OCI-LY7 (cell line): ENCODE measurements around the gene THBS4. TPM values are rescaled to one million over a fixed set of nuclear protein-coding genes. Genes with fewer than 3 reads are reported as not detected.

ENCODE experiments used
- BruUV-seq: library from RNA; stranded (reverse); fragments of 400-500 nt; replicated peaks from 2 replicates; lab custom pipeline; 2021; lab: Mats Ljungman, UMichigan
- CTCF ChIA-PET: fragments of 300-600 bp; sonication (Branson Sonifier 250); formaldehyde crosslinking; loops from one replicate; lab custom pipeline; 2022; ENCODE audit warnings: antibody characterized with exemption; ENCODE audit not compliant: unreplicated experiment; lab: Charles Lee
- POLR2A ChIA-PET: fragments of 300-600 bp; sonication (Branson Sonifier 250); formaldehyde crosslinking; loops from one replicate; lab custom pipeline; 2022; ENCODE audit warnings: antibody characterized with exemption; lab: Charles Lee
- DNase-seq: peaks from one replicate; pipeline ENCODE4 v3.0.0-alpha.2; 2015; ENCODE audit warnings: low spot score
- H2AFZ ChIP-seq: fragments of 200-600 bp; sonication (generic), shearing (Covaris generic); 2 replicates; pipeline ENCODE4 v1.6.1; 2014; ENCODE audit warnings: mild to moderate bottlenecking, antibody characterized with exemption, low read length, moderate library complexity
- H3K27ac ChIP-seq: fragments of 200-600 bp; sonication (generic); 2 replicates; pipeline ENCODE4 v1.5.1; 2014; ENCODE audit warnings: mixed run types, low read depth, mild to moderate bottlenecking, moderate library complexity, low read length, inconsistent platforms; ENCODE audit not compliant: poor library complexity, severe bottlenecking
- H3K36me3 ChIP-seq: fragments of 200-600 bp; sonication (generic); 2 replicates; pipeline ENCODE4 v1.6.1; 2014; ENCODE audit warnings: mild to moderate bottlenecking, antibody characterized with exemption, low read length, moderate library complexity, mixed read lengths; ENCODE audit not compliant: insufficient read depth
- H3K4me1 ChIP-seq: fragments of 200-600 bp; sonication (generic); 2 replicates; pipeline ENCODE4 v1.5.1; 2014; ENCODE audit warnings: mild to moderate bottlenecking, low read length; ENCODE audit not compliant: insufficient read depth, poor library complexity, severe bottlenecking
- H3K4me2 ChIP-seq: fragments of 200-600 bp; sonication (generic); 2 replicates; pipeline ENCODE4 v1.6.1; 2014; ENCODE audit warnings: mild to moderate bottlenecking, low read length
- H3K4me3 ChIP-seq: fragments of 200-600 bp; sonication (generic); 2 replicates; pipeline ENCODE4 v1.5.1; 2014; ENCODE audit warnings: mild to moderate bottlenecking, low read depth, low read length; ENCODE audit not compliant: poor library complexity, severe bottlenecking
- H3K79me2 ChIP-seq: fragments of 200-600 bp; sonication (generic); 2 replicates; pipeline ENCODE4 v1.6.1; 2016; ENCODE audit warnings: low read depth, mild to moderate bottlenecking, low read length, moderate library complexity, mixed read lengths; ENCODE audit not compliant: insufficient read depth
- H3K9me2 ChIP-seq: fragments of 200-600 bp; sonication (generic); 2 replicates; pipeline ENCODE4 v1.6.1; 2016; ENCODE audit warnings: mild to moderate bottlenecking, low read length, mixed read lengths; ENCODE audit not compliant: insufficient read depth
- H3K9me3 ChIP-seq: fragments of 200-600 bp; sonication (generic); 2 replicates; pipeline ENCODE4 v1.6.1; 2014; ENCODE audit warnings: mild to moderate bottlenecking, mixed run types, low read length, mixed read lengths
- H4K20me1 ChIP-seq: fragments of 200-600 bp; sonication (generic); 2 replicates; pipeline ENCODE4 v1.6.1; 2014; ENCODE audit warnings: mild to moderate bottlenecking, antibody characterized with exemption, low read length, moderate library complexity, mixed read lengths; ENCODE audit not compliant: insufficient read depth
- EZH2phosphoT487 ChIP-seq: fragments of 200-600 bp; sonication (generic); IDR thresholded peaks from 2 replicates; pipeline ENCODE4 v1.6.1; 2018; ENCODE audit warnings: low read depth, borderline replicate concordance, mild to moderate bottlenecking, mixed run types, antibody characterized with exemption, low read length, moderate library complexity, mixed read lengths
- intact Hi-C: fragments of 100-400 bp; cut with micrococcal nuclease; formaldehyde crosslinking; loops from one replicate; pipeline ENCODE4 v1.10.0; 2022; ENCODE audit not compliant: unreplicated experiment
- total RNA-seq, 2 experiments: library from RNA; depleted of rRNA in 1 of 2; stranded (reverse); fragments of >200 nt in 1 of 2; shearing (Covaris generic) in 1 of 2; gene quantifications; 2 replicates each; pipeline ENCODE4 v1.2.3, GENCODE V29; 2014 to 2022
- TF ChIP-seq, protein P1 (sequence below): fragments of 200-600 bp; sonication (generic); conservative IDR thresholded peaks from 2 replicates; pipeline ENCODE4 v1.5.1; 2014; ENCODE audit warnings: mild to moderate bottlenecking, antibody characterized with exemption, low read length, moderate library complexity, mixed read lengths

THBS4 gene
- total RNA-seq, 2 experiments from 2014 or later = 1.8 to 4.2 TPM

DNA sequence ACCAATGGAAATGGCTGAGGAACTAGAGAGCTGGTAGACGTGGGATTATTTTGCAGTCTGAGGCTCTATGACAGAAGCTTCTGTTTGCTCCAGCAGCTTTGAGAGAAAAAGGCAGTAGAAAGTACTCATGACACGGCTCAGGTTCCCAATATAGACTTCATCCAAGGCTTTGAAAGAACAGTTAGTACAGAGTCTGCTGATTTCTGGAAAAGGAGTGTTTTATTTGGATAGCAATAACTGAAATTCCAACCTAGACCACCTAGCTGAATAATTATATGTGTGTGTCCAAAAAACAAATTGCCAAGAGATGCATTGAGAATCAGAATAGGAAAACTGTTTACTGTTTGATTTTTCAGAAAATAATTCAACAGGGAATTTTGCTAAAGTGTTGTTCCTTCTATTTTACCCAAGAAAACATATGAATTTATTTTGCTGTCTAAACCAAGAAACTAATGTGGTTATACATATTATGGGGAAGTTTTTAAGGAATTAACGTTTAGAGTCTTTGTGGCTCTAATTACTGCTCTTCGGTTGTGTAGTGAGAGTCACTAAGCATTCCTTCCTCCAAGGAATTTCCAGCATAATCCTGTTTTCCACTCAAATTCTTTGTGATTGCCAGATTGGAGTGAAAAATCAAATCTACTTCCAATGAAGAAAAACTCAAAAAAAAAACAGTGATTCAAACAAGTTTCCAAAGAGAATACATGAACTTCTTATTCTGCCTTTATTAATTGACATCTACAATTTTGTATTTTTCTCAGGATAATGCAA lies 26.0 kb upstream of the THBS4 start:
- no peaks in the 10 kb centered on the region for H3K9me2 ChIP-seq
- TF ChIP-seq, protein P1, sequence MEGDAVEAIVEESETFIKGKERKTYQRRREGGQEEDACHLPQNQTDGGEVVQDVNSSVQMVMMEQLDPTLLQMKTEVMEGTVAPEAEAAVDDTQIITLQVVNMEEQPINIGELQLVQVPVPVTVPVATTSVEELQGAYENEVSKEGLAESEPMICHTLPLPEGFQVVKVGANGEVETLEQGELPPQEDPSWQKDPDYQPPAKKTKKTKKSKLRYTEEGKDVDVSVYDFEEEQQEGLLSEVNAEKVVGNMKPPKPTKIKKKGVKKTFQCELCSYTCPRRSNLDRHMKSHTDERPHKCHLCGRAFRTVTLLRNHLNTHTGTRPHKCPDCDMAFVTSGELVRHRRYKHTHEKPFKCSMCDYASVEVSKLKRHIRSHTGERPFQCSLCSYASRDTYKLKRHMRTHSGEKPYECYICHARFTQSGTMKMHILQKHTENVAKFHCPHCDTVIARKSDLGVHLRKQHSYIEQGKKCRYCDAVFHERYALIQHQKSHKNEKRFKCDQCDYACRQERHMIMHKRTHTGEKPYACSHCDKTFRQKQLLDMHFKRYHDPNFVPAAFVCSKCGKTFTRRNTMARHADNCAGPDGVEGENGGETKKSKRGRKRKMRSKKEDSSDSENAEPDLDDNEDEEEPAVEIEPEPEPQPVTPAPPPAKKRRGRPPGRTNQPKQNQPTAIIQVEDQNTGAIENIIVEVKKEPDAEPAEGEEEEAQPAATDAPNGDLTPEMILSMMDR = no peak
- TF ChIP-seq EZH2phosphoT487 = no peak
- CTCF ChIA-PET = no interaction called here
- H3K9me3 ChIP-seq = no peaks in the 10 kb centered on the region
- intact Hi-C loops = no loop called here
- H2AFZ ChIP-seq = no peak overlapping the region
- no peak overlapping the region for H3K4me3 ChIP-seq
- H3K4me1 ChIP-seq = no peaks in the 10 kb centered on the region
- no peak overlapping the region for H3K27ac ChIP-seq
- no peaks in the 10 kb centered on the region for H4K20me1 ChIP-seq
- BruUV-seq = no TSS peak
- DNase-seq = no peak
- no peak overlapping the region for H3K4me2 ChIP-seq
- POLR2A ChIA-PET = interaction anchor here (0.7 to 1.3 kb wide), 2 partner anchors 43 to 94 kb away, joined by 3 read pairs; no protein-coding TSS in a partner anchor
- H3K36me3 ChIP-seq = no peaks in the 10 kb centered on the region
- H3K79me2 ChIP-seq = no peaks in the 10 kb centered on the region

- Histone ChIP-seq H3K27ac (no peak overlapping the region), H3K4me2 (no peak overlapping the region), H3K4me1 (no peaks in the 10 kb centered on the region), H3K9me3 (no peaks in the 10 kb centered on the region), H3K36me3 (no peaks in the 10 kb centered on the region), H4K20me1 (no peaks in the 10 kb centered on the region), H3K4me3 (no peak overlapping the region), H3K79me2 (no peaks in the 10 kb centered on the region), H3K9me2 (no peaks in the 10 kb centered on the region), H2AFZ (no peak overlapping the region)
- BruUV-seq = no TSS peak
- CTCF ChIA-PET = no interaction called here
- TF ChIP-seq, protein P1 = no peak
- no peak for TF ChIP-seq EZH2phosphoT487
- intact Hi-C loops = no loop called here
- POLR2A ChIA-PET = interaction anchor here (0.6 to 1.1 kb wide), 4 partner anchors 14 to 545 kb away, joined by 3 to 4 read pairs (median 3); no protein-coding TSS in a partner anchor
- DNase-seq = no peak
Measured at GRCh38 chr5:80010754-80011392, 24.3 kb upstream of the THBS4 start.
